Neutrophil (primary cell): Measurements from ENCODE around the gene RAX.

Experiments used
- H3K27ac ChIP-seq: fragments of 200-600 bp; sonication (generic); 2 replicates; pipeline ENCODE4 v1.5.1; 2016; ENCODE audit warnings: mild to moderate bottlenecking, moderate library complexity
- H3K27me3 ChIP-seq: fragments of 200-600 bp; sonication (generic); 2 replicates; pipeline ENCODE4 v1.6.0; 2016; ENCODE audit warnings: mild to moderate bottlenecking
- H3K36me3 ChIP-seq: fragments of 200-600 bp; sonication (generic); 2 replicates; pipeline ENCODE4 v1.5.1; 2017
- H3K4me1 ChIP-seq, 2 experiments: fragments of 200-600 bp in 1 of 2; sonication (generic) in 1 of 2; 1 replicate in 1 of 2; 2 replicates in 1 of 2; pipeline versions ENCODE4 v1.5.1 to v1.6.1; 2013 to 2016; ENCODE audit warnings: low read depth in 1 of 2, low read length in 1 of 2, mild to moderate bottlenecking in 1 of 2, moderate library complexity in 1 of 2; ENCODE audit not compliant: control insufficient read depth in 1 of 2, insufficient read depth in 1 of 2
- H3K4me3 ChIP-seq, 2 experiments: fragments of 200-600 bp in 1 of 2; sonication (generic) in 1 of 2; 1 replicate in 1 of 2; 2 replicates in 1 of 2; pipeline ENCODE4 v1.5.1; 2013 to 2016; ENCODE audit warnings: low read depth in 1 of 2, low read length in 1 of 2, mild to moderate bottlenecking in 1 of 2, moderate library complexity in 1 of 2
- H3K9me3 ChIP-seq: fragments of 200-600 bp; sonication (generic); 2 replicates; pipeline ENCODE4 v1.5.1; 2016
- CTCF ChIP-seq: fragments of 200-600 bp; sonication (generic); IDR thresholded peaks from 2 replicates; pipeline ENCODE4 v1.5.1; 2016; ENCODE audit warnings: antibody characterized with exemption

RAX gene

GRCh38 chr18:59232309-59233016 lies 40.8 kb downstream of the RAX start:
- Histone ChIP-seq H3K36me3 (no peaks in the 10 kb centered on the region), H3K27me3 (peaks cover 20% of the 10 kb centered on the region), H3K9me3 (no peaks in the 10 kb centered on the region), H3K4me1 (no peaks in the 10 kb centered on the region), H3K27ac (no peak overlapping the region), H3K4me3 (no peak overlapping the region)
- TF ChIP-seq CTCF, result no peak

GRCh38 chr18:59231877-59232276 lies 41.4 kb downstream of the RAX start:
- H3K9me3 ChIP-seq, result no peaks in the 10 kb centered on the region
- H3K4me3 ChIP-seq, result no peak overlapping the region
- peaks cover 21% of the 10 kb centered on the region for H3K27me3 ChIP-seq
- H3K4me1 ChIP-seq, result no peaks in the 10 kb centered on the region
- no peak for TF ChIP-seq CTCF
- H3K36me3 ChIP-seq, result no peaks in the 10 kb centered on the region
- no peak overlapping the region for H3K27ac ChIP-seq

- no peak overlapping the region for H3K4me3 ChIP-seq
- H3K27ac ChIP-seq, result no peak overlapping the region
- H3K4me1 ChIP-seq, result no peaks in the 10 kb centered on the region
- TF ChIP-seq CTCF, result no peak
- H3K9me3 ChIP-seq, result no peaks in the 10 kb centered on the region
- H3K27me3 ChIP-seq, result peaks cover 21% of the 10 kb centered on the region
- no peaks in the 10 kb centered on the region for H3K36me3 ChIP-seq
Observed at GRCh38 chr18:59231114-59231513, 42.1 kb downstream of the RAX start.

GRCh38 chr18:59229701-59230443 lies 43.4 kb downstream of the RAX start:
- Histone ChIP-seq H3K27ac (no peak overlapping the region), H3K27me3 (peaks cover 29% of the 10 kb centered on the region), H3K4me3 (no peak overlapping the region), H3K9me3 (no peaks in the 10 kb centered on the region), H3K36me3 (no peaks in the 10 kb centered on the region), H3K4me1 (no peaks in the 10 kb centered on the region)
- TF ChIP-seq CTCF, result no peak

GRCh38 chr18:59229191-59229590 lies 44.1 kb downstream of the RAX start:
- no peaks in the 10 kb centered on the region for H3K36me3 ChIP-seq
- no peak overlapping the region for H3K4me3 ChIP-seq
- H3K9me3 ChIP-seq, result no peaks in the 10 kb centered on the region
- TF ChIP-seq CTCF, result no peak
- H3K4me1 ChIP-seq, result no peaks in the 10 kb centered on the region
- H3K27me3 ChIP-seq, result peaks cover 34% of the 10 kb centered on the region
- no peak overlapping the region for H3K27ac ChIP-seq
